K562 (cell line): Measurements from ENCODE around the gene IRF3. TPM values are rescaled to one million over a fixed set of nuclear protein-coding genes. Genes with fewer than 3 reads are reported as not detected.

Experiments
- BRD9 ChIP-seq: fragments of 450-650 bp; IDR thresholded peaks from 2 replicates; pipeline ENCODE4 v1.6.1; 2018; ENCODE audit warnings: low read depth; ENCODE audit not compliant: partially characterized antibody
- BRF1 ChIP-seq: IDR thresholded peaks from 3 replicates; pipeline ENCODE4 v1.6.1; 2011; ENCODE audit warnings: borderline replicate concordance, mild to moderate bottlenecking; ENCODE audit not compliant: insufficient read length; ENCODE audit errors: extremely low read depth
- CBFB ChIP-seq: sonication (generic); formaldehyde crosslinking; IDR thresholded peaks from 2 replicates; pipeline ENCODE4 v1.4.0; 2020; ENCODE audit warnings: mild to moderate bottlenecking, missing genetic modification reagents
- DMBX1 ChIP-seq: fragments of 250-450 bp; sonication (Bioruptor Pico); IDR thresholded peaks from 2 replicates; pipeline ENCODE4 v1.8.0; 2022; ENCODE audit warnings: inconsistent platforms, mild to moderate bottlenecking, moderate library complexity, borderline replicate concordance
- GTF2A2 ChIP-seq: IDR thresholded peaks from 2 replicates; pipeline ENCODE4 v1.6.1; 2016; ENCODE audit warnings: mild to moderate bottlenecking, missing genetic modification characterization, missing compliant biosample characterization
- KLF16 ChIP-seq: IDR thresholded peaks from 2 replicates; pipeline ENCODE4 v1.6.1; 2016; ENCODE audit warnings: antibody characterized with exemption
- MYNN ChIP-seq, 2 experiments: sonication (generic); formaldehyde crosslinking in 1 of 2; IDR thresholded peaks; 2 replicates each; pipeline versions ENCODE4 v1.5.0 to v1.6.1; 2016 to 2020; ENCODE audit warnings: antibody characterized with exemption in 1 of 2, missing genetic modification reagents in 1 of 2
- NR2C1 ChIP-seq, 2 experiments: fragments of 450-650 bp; IDR thresholded peaks; 2 replicates each; pipeline ENCODE4 v1.6.1; 2017; ENCODE audit warnings: mild to moderate bottlenecking in 2 of 2, antibody characterized with exemption in 1 of 2, inconsistent platforms in 1 of 2, missing compliant biosample characterization in 1 of 2, missing genetic modification characterization in 1 of 2
- POLR2AphosphoS5 ChIP-seq: IDR thresholded peaks from 2 replicates; pipeline ENCODE4 v1.6.1; 2011; ENCODE audit warnings: mild to moderate bottlenecking, low read depth, low read length, moderate library complexity; ENCODE audit not compliant: control insufficient read depth, insufficient read depth
- SMARCA5 ChIP-seq: fragments of 450-650 bp; IDR thresholded peaks from 2 replicates; pipeline ENCODE4 v1.6.1; 2016
- SNIP1 ChIP-seq: fragments of 450-650 bp; IDR thresholded peaks from 2 replicates; pipeline ENCODE4 v1.7.1; 2017; ENCODE audit warnings: low read depth, mild to moderate bottlenecking
- SRSF3 ChIP-seq: fragments of 200-400 bp; formaldehyde crosslinking; IDR thresholded peaks from 2 replicates; pipeline ENCODE4 v1.6.1; 2016; ENCODE audit warnings: mild to moderate bottlenecking, low read length, moderate library complexity; ENCODE audit not compliant: insufficient read depth
- TEAD4 ChIP-seq, 2 experiments: sonication (generic) in 1 of 2; formaldehyde crosslinking in 1 of 2; IDR thresholded peaks; 2 replicates each; pipeline versions ENCODE4 v1.6.1 to v1.8.0; 2012 to 2022; ENCODE audit warnings: borderline replicate concordance in 1 of 2, inconsistent platforms in 1 of 2, low read length in 1 of 2, mild to moderate bottlenecking in 1 of 2, missing genetic modification reagents in 1 of 2
- THRAP3 ChIP-seq: fragments of 450-650 bp; IDR thresholded peaks from 2 replicates; pipeline ENCODE4 v1.6.1; 2016; ENCODE audit warnings: mild to moderate bottlenecking, inconsistent platforms, borderline replicate concordance
- ZNF274 ChIP-seq: IDR thresholded peaks from 2 replicates; pipeline ENCODE4 v1.6.1; 2011; ENCODE audit warnings: low read depth, mild to moderate bottlenecking, low read length, moderate library complexity, borderline replicate concordance
- polyA plus RNA-seq, 8 experiments: library from polyadenylated mRNA; depleted of rRNA in 4 of 8; stranded (reverse) in 5 of 8; unstranded in 3 of 8; fragments of >200 nt; fragmentation: Nextera tagmentation in 2 of 8; fragmentation: Illumina TruSeq in 1 of 8; extraction: Ambion mirVana in 2 of 8; extraction: Trizol in 1 of 8; gene quantifications; 2 replicates each; pipeline versions ENCODE4 v1.2.1 to v1.2.3, GENCODE V29; 2011 to 2014; ENCODE audit warnings: inconsistent platforms in 1 of 8, missing spikeins in 1 of 8
- total RNA-seq, 7 experiments: library from RNA; depleted of rRNA in 6 of 7; stranded (reverse); fragments of >200 nt in 6 of 7; fragmentation: Illumina TruSeq in 2 of 7; extraction: Trizol in 2 of 7; gene quantifications; 2 replicates each; pipeline versions ENCODE4 v1.2.1 to v1.2.3, GENCODE V29; 2011 to 2021; ENCODE audit warnings: low replicate concordance in 1 of 7
- TF ChIP-seq, protein P1 (sequence below): fragments of 450-650 bp; conservative IDR thresholded peaks from 2 replicates; pipeline ENCODE4 v1.6.1; 2016; ENCODE audit warnings: missing genetic modification characterization, low read depth, mild to moderate bottlenecking, control low read depth, missing compliant biosample characterization
- TF ChIP-seq, protein P2 (sequence below): fragments of 250-450 bp; sonication (Bioruptor Pico); IDR thresholded peaks from 2 replicates; pipeline ENCODE4 v1.8.0; 2022; ENCODE audit warnings: moderate library complexity, mild to moderate bottlenecking, inconsistent platforms
- TF ChIP-seq, protein P3 (sequence below): fragments of 450-650 bp; formaldehyde crosslinking; IDR thresholded peaks from 2 replicates; pipeline ENCODE4 v1.4.0; 2020; ENCODE audit warnings: mild to moderate bottlenecking, moderate library complexity

Gene IRF3
- total and polyA plus RNA-seq, 9 of the 15 experiments (the other 6 are each of a cell fraction or from before 2014, with no cell fraction given): 7.5 to 145 (median 65.4) TPM

DNA sequence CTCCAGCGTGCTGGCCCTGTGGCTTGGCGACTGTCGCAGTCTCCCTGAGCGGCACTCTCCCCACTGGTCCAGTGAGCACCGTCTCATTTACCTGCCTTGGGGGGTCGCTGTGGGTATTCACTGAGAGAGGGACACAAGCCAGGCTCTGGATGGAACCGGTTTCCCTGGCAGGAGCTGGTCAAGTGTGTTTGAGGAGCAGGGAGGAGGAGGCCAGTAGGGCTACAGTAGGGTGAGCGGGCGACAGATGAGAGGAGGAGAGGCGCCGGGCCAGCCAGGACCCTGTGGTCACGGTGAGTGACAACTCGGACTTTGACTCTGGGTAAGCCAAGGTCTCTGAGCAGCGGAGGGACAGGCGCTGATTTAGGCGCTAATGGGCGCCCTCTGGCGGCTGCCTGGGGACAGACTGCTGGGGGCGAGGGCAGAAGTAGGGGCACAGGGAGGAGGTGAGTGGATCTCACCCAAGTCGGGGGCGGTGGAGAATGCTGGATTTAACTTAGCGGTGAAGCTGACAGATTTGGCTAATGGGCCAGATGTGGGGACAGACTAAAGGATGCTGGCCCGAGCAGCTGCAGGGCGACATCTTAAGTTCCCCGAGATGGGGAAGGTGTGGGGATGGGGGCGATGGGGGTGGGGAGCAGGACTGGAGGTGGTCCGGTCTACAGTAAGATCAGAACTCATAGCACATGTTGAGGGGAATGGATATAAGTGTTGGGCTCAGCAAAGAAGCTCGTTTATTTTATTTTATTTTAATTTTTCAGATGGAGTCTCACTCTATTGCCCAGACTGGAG lies 6.7 kb upstream of the IRF3 start (continued):
- TF ChIP-seq, protein P1, sequence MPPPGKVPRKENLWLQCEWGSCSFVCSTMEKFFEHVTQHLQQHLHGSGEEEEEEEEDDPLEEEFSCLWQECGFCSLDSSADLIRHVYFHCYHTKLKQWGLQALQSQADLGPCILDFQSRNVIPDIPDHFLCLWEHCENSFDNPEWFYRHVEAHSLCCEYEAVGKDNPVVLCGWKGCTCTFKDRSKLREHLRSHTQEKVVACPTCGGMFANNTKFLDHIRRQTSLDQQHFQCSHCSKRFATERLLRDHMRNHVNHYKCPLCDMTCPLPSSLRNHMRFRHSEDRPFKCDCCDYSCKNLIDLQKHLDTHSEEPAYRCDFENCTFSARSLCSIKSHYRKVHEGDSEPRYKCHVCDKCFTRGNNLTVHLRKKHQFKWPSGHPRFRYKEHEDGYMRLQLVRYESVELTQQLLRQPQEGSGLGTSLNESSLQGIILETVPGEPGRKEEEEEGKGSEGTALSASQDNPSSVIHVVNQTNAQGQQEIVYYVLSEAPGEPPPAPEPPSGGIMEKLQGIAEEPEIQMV (tag): no peak
- TF ChIP-seq POLR2AphosphoS5 (no peak), ZNF274 (no peak), NR2C1 (IDR thresholded peaks at IDR 0.05) (no peak), NR2C1 (tag; IDR thresholded peaks at IDR 0.05) (no peak), THRAP3 (no peak), SRSF3 (no peak), CBFB (CRISPR knock-in tag) (no peak; the same call in 1 of the 2 replicates), DMBX1 (CRISPR knock-in tag) (0 out of 2 replicates have a peak, but pooled peaks have one; percentile 27), SMARCA5 (no peak; the same call in 1 of the 2 replicates), BRD9 (peak; percentile 82), SNIP1 (no peak), TEAD4 (IDR thresholded peaks at IDR 0.05; ENCODE audit: low read length) (no peak), TEAD4 (CRISPR knock-in tag; IDR thresholded peaks at IDR 0.05; ENCODE audit: borderline replicate concordance) (no peak), MYNN (IDR thresholded peaks at IDR 0.05) (peak; percentile 80), MYNN (CRISPR knock-in tag; IDR thresholded peaks at IDR 0.05) (no peak), KLF16 (peak; percentile 43), BRF1 (no peak), GTF2A2 (tag) (no peak)
- TF ChIP-seq, protein P2, sequence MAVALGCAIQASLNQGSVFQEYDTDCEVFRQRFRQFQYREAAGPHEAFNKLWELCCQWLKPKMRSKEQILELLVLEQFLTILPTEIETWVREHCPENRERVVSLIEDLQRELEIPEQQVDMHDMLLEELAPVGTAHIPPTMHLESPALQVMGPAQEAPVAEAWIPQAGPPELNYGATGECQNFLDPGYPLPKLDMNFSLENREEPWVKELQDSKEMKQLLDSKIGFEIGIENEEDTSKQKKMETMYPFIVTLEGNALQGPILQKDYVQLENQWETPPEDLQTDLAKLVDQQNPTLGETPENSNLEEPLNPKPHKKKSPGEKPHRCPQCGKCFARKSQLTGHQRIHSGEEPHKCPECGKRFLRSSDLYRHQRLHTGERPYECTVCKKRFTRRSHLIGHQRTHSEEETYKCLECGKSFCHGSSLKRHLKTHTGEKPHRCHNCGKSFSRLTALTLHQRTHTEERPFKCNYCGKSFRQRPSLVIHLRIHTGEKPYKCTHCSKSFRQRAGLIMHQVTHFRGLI (CRISPR knock-in tag): no peak
- TF ChIP-seq, protein P3, sequence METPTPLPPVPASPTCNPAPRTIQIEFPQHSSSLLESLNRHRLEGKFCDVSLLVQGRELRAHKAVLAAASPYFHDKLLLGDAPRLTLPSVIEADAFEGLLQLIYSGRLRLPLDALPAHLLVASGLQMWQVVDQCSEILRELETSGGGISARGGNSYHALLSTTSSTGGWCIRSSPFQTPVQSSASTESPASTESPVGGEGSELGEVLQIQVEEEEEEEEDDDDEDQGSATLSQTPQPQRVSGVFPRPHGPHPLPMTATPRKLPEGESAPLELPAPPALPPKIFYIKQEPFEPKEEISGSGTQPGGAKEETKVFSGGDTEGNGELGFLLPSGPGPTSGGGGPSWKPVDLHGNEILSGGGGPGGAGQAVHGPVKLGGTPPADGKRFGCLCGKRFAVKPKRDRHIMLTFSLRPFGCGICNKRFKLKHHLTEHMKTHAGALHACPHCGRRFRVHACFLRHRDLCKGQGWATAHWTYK (CRISPR knock-in tag): 0 out of 2 replicates have a peak, but pooled peaks have one; percentile 23
